Pancreas (tissue), 10 donors: ENCODE data around the gene CDH12. TPM values are rescaled to one million over a fixed set of nuclear protein-coding genes. Genes with fewer than 3 reads are reported as not detected.

Experiments used
- ATAC-seq, 4 donors: fragments of 200-7000 bp; cut with Tn5 transposase; one replicate each; pipeline versions ENCODE4 v1.8.0 to v1.9.1; 2020; ENCODE audit warnings: mild to moderate bottlenecking in 4 of 4, moderate library complexity in 4 of 4
- DNase-seq, 6 donors: peaks; one replicate each; pipeline ENCODE4 v3.0.0-alpha.2; 2020
- FAIRE-seq: peaks from 2 replicates; lab custom pipeline; 2012; peaks lifted over from hg19 to GRCh38; lab: Jason Lieb, UNC
- H3K27ac ChIP-seq, 4 donors: fragments of 200-600 bp; sonication (generic); 1 replicate in 3 of 4; 2 replicates in 1 of 4; pipeline versions ENCODE4 v1.5.0 to v1.8.0; 2020
- H3K27me3 ChIP-seq, 4 donors: fragments of 200-600 bp; one replicate each; pipeline ENCODE4 v1.8.0; 2021
- H3K36me3 ChIP-seq, 3 donors: fragments of 200-600 bp; sonication (generic) in 1 of 3; one replicate each; pipeline versions ENCODE4 v1.5.0 to v1.8.0; 2020 to 2021
- H3K4me1 ChIP-seq, 3 donors: fragments of 200-600 bp; one replicate each; pipeline ENCODE4 v1.8.0; 2021
- H3K4me3 ChIP-seq, 4 donors: fragments of 200-600 bp; sonication (generic) in 2 of 4; one replicate each; pipeline versions ENCODE4 v1.5.0 to v1.8.0; 2020 to 2021
- H3K9me3 ChIP-seq, 4 donors: fragments of 200-600 bp; one replicate each; pipeline ENCODE4 v1.8.0; 2021
- CTCF ChIP-seq, 4 donors: fragments of 200-600 bp; sonication (generic) in 3 of 4; IDR thresholded peaks; one replicate each; pipeline versions ENCODE4 v1.5.0 to v1.8.0; 2021; ENCODE audit warnings: antibody characterized with exemption in 4 of 4
- WGBS, 2 donors: extraction: QIAGEN DNeasy Blood & Tissue Kit; methylation state at CpG; one replicate each; pipeline ENCODE4 v1.1.7; 2013; 5-methylcytosine and 5-hydroxymethylcytosine counted together
- intact Hi-C, 3 donors: fragments of 100-400 bp; cut with DNase I; formaldehyde crosslinking; loops; one replicate each; pipeline versions ENCODE4 v1.11.1 to v1.14.2; 2022
- polyA plus RNA-seq, 2 donors: library from polyadenylated mRNA; stranded (reverse); fragments of 200-250 nt; gene quantifications; one replicate each; pipeline ENCODE4 v1.2.3, GENCODE V29; 2013
- total RNA-seq, 6 donors: library from RNA; stranded (reverse); fragmentation: NEBNext Ultra II Directional in 4 of 6; extraction: Animal tissue kit (Norgen Biotek cat#: 25700) in 4 of 6; gene quantifications; one replicate each; pipeline versions ENCODE4 v1.2.1 to v1.2.4, GENCODE V29; 2021 to 2023
- donor health status: healthy with polysubstance abuse.
- donor health status: DM: no; HTN: no; CAD: no; lungs with moderate emphysema.
- donor health status: DM: no; HTN: no; CAD: no.
- donor health status: control.
- donor health status: control.
- donor health status: Bipolar disorder and iron deficiency.
- donor health status: DM: yes; HTN: yes; CAD: no.
- donor health status: DM: no; HTN: no; CAD: no.
- donor health status: DM: no; HTN: no; CAD: no.
- donor health status: DM: yes; HTN: yes; CAD: no.

The CDH12 gene
- total and polyA plus RNA-seq, 8 donors: 0.12 to 0.31 (median 0.17) TPM; not detected in 4

- Histone ChIP-seq H3K27me3 (no peaks in the 10 kb centered on the region), H3K9me3 (no peaks in the 10 kb centered on the region), H3K36me3 (no peaks in the 10 kb centered on the region), H3K4me1 (no peaks in the 10 kb centered on the region), H3K4me3 (no peak overlapping the region), H3K27ac (no peak overlapping the region)
- DNase-seq (no peak), FAIRE-seq (no peak), ATAC-seq (no peak)
- 43% methylated on average over 4 of the region's 4 CpGs for WGBS, 2 donors
- TF ChIP-seq CTCF (IDR thresholded peaks at IDR 0.05): no peak
- intact Hi-C loops: no loop called here
Measured at GRCh38 chr5:22728610-22729009, 124.5 kb downstream of the CDH12 start.

GRCh38 chr5:22722491-22722890 is 130.7 kb downstream of the CDH12 start:
- DNase-seq (no peak), ATAC-seq (no peak), FAIRE-seq (no peak)
- Histone ChIP-seq H3K36me3 (no peaks in the 10 kb centered on the region), H3K9me3 (no peaks in the 10 kb centered on the region), H3K27ac (no peak overlapping the region), H3K4me1 (no peaks in the 10 kb centered on the region), H3K27me3 (no peaks in the 10 kb centered on the region), H3K4me3 (no peak overlapping the region)
- WGBS, 2 donors: 72 to 87% methylated on average over 1 of the region's 1 CpG
- intact Hi-C loops: no loop called here
- no peak for TF ChIP-seq CTCF (IDR thresholded peaks at IDR 0.05)

DNA sequence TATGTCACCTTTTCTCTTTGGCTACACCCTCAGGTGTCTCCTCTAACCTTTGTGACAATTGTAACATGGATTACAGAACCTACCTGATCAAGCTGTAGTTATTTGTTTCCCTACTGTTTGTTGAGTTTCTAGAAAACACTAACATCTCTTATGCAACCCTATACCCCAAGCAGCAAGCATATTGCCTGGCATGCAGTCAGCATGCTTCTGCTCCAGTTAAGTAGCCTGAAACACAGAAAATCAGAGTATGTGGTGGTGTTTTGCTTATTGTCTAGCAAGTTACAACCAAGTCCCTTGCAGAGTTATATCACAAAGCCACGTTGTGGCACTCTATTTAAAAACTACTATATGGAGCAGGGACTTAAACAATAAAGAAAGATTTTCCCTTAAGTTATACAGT is 131.1 kb downstream of the CDH12 start:
- TF ChIP-seq CTCF (IDR thresholded peaks at IDR 0.05): no peak
- intact Hi-C loops: no loop called here
- WGBS, 2 donors: 22 to 25% methylated on average over 1 of the region's 1 CpG
- H3K36me3 ChIP-seq: no peaks in the 10 kb centered on the region
- H3K4me3 ChIP-seq: no peak overlapping the region
- H3K27ac ChIP-seq: no peak overlapping the region
- no peaks in the 10 kb centered on the region for H3K9me3 ChIP-seq
- ATAC-seq: no peak
- H3K27me3 ChIP-seq: no peaks in the 10 kb centered on the region
- no peak for DNase-seq
- no peaks in the 10 kb centered on the region for H3K4me1 ChIP-seq
- FAIRE-seq: no peak

- no peaks in the 10 kb centered on the region for H3K4me1 ChIP-seq
- no peak for FAIRE-seq
- H3K36me3 ChIP-seq: no peaks in the 10 kb centered on the region
- no peak overlapping the region for H3K4me3 ChIP-seq
- TF ChIP-seq CTCF (IDR thresholded peaks at IDR 0.05): no peak
- no peaks in the 10 kb centered on the region for H3K9me3 ChIP-seq
- no peak for DNase-seq
- no peak for ATAC-seq
- WGBS, 2 donors: 54 to 55% methylated on average over 3 of the region's 3 CpGs
- intact Hi-C loops: no loop called here
- H3K27ac ChIP-seq: no peak overlapping the region
- H3K27me3 ChIP-seq: no peaks in the 10 kb centered on the region
Measured at GRCh38 chr5:22719842-22720241, 133.3 kb downstream of the CDH12 start.

DNA sequence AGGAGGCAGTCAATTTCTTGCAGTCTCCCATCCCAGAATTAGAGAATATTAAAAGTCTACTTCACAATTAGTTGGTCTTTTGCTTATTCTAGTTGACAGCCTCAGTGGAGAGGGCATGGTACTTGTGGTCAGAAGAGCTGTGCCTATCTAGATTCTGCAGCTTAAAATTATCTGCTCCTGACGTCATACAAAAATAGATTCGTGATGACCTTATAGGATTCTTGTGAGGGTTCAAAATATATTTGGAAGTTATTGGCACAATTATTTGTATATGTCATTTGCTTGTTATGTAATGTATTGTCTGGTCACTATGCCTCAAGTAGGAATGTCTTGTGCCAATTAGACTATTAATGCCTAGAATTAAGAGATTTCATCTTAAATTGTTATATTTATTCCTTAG is 142.5 kb downstream of the CDH12 start:
- Histone ChIP-seq H3K27me3 (no peaks in the 10 kb centered on the region), H3K4me1 (no peaks in the 10 kb centered on the region), H3K36me3 (no peaks in the 10 kb centered on the region), H3K27ac (no peak overlapping the region), H3K9me3 (no peaks in the 10 kb centered on the region), H3K4me3 (no peak overlapping the region)
- WGBS, 2 donors: 46 to 68% methylated on average over 2 of the region's 2 CpGs
- no peak for FAIRE-seq
- no peak for ATAC-seq
- no peak for DNase-seq
- intact Hi-C loops: no loop called here
- no peak for TF ChIP-seq CTCF (IDR thresholded peaks at IDR 0.05)
